ENCODE results near the gene ERO1A.

Gene ERO1A

GRCh38 chr14:52602131-52602530, 93.2 kb downstream of the ERO1A start:
- DNase-seq (ENCODE audit: low spot score) = no peak

- no peak for DNase-seq (ENCODE audit: low spot score)
These were observed 95.4 kb downstream of the ERO1A start for GRCh38 chr14:52599974-52600373.

- no peak for DNase-seq (ENCODE audit: low spot score)
These were observed 96.8 kb downstream of the ERO1A start for GRCh38 chr14:52598568-52598967.

- peak; percentile 61 for DNase-seq (ENCODE audit: low spot score)
These were observed 98.5 kb downstream of the ERO1A start for GRCh38 chr14:52596861-52597260.

GRCh38 chr14:52596320-52596719, 99.0 kb downstream of the ERO1A start:
- DNase-seq (ENCODE audit: low spot score) = no peak

- no peak for DNase-seq (ENCODE audit: low spot score)
These were observed 105.0 kb downstream of the ERO1A start for GRCh38 chr14:52590318-52590717.

Measured in RKO (cell line).